ENCODE results near the gene RAD50.

GRCh38 chr5:132655821-132656773, 99.3 kb downstream of the RAD50 start:
- TF ChIP-seq CTCF (IDR thresholded peaks at IDR 0.05) (peak; percentile 28), EZH2 (IDR thresholded peaks at IDR 0.05) (peak; percentile 74)
